HS-5 (cell line): ENCODE measurements around the gene RYR2.
"Not testable (repeated sequence)": the region's sequence is repeated elsewhere in the genome, so short reads cannot be mapped to it uniquely, and the experiment has no call there.

Experiments used
- DNase-seq: peaks from one replicate; pipeline ENCODE4 v3.0.0-alpha.2; 2012; ENCODE audit warnings: low read depth

Gene RYR2

GRCh38 chr1:237084341-237085077 lies 42.5 kb downstream of the RYR2 start:
- no peak for DNase-seq

GRCh38 chr1:237091691-237092090 lies 49.7 kb downstream of the RYR2 start:
- DNase-seq, result no peak

- DNase-seq, result no peak
Observed at GRCh38 chr1:237093691-237094090, 51.7 kb downstream of the RYR2 start.

- DNase-seq, result peak; percentile 3
Observed at GRCh38 chr1:237098541-237098940, 56.6 kb downstream of the RYR2 start.

- no peak for DNase-seq
Observed at GRCh38 chr1:237103021-237103420, 61.0 kb downstream of the RYR2 start.

GRCh38 chr1:237104096-237104495 lies 62.1 kb downstream of the RYR2 start:
- no peak for DNase-seq

- no peak for DNase-seq
Observed at GRCh38 chr1:237105826-237106225, 63.8 kb downstream of the RYR2 start.

- no peak for DNase-seq
Observed at GRCh38 chr1:237108297-237109040, 66.5 kb downstream of the RYR2 start.

- no peak for DNase-seq
Observed at GRCh38 chr1:237111807-237112206, 69.8 kb downstream of the RYR2 start.

GRCh38 chr1:237112663-237113062 lies 70.7 kb downstream of the RYR2 start:
- DNase-seq, result no peak

- DNase-seq, result no peak
Observed at GRCh38 chr1:237115035-237115434, 73.1 kb downstream of the RYR2 start.

GRCh38 chr1:237119091-237119490 lies 77.1 kb downstream of the RYR2 start:
- no peak for DNase-seq

GRCh38 chr1:237120683-237121082 lies 78.7 kb downstream of the RYR2 start:
- no peak for DNase-seq

GRCh38 chr1:237124856-237125462 lies 83.0 kb downstream of the RYR2 start:
- no peak for DNase-seq

GRCh38 chr1:237126180-237126579 lies 84.2 kb downstream of the RYR2 start:
- DNase-seq, result no peak

- DNase-seq, result not testable (repeated sequence)
Observed at GRCh38 chr1:237127301-237127700, 85.3 kb downstream of the RYR2 start.

GRCh38 chr1:237133921-237134320 lies 91.9 kb downstream of the RYR2 start:
- DNase-seq, result no peak

GRCh38 chr1:237134929-237135328 lies 92.9 kb downstream of the RYR2 start:
- no peak for DNase-seq

- DNase-seq, result no peak
Observed at GRCh38 chr1:237138551-237138950, 96.6 kb downstream of the RYR2 start.

GRCh38 chr1:237139732-237140131 lies 97.7 kb downstream of the RYR2 start:
- no peak for DNase-seq

GRCh38 chr1:237140986-237141385 lies 99.0 kb downstream of the RYR2 start:
- DNase-seq, result no peak

- DNase-seq, result no peak
Observed at GRCh38 chr1:237141502-237141901, 99.5 kb downstream of the RYR2 start.
